Activated naive CD8-positive, alpha-beta T cell treated with anti-CD3 and anti-CD28 coated beads for 36 hours (primary cell): ENCODE results near the gene CTNNA3. TPM values are rescaled to one million over a fixed set of nuclear protein-coding genes. Genes with fewer than 3 reads are reported as not detected.

Experiments used
- DNase-seq: peaks from one replicate; pipeline ENCODE4 v3.0.0; 2021
- H3K27ac Mint-ChIP-seq: one replicate; pipeline ENCODE4 v1.8.0; 2022; ENCODE audit warnings: mild to moderate bottlenecking, moderate library complexity, mixed read lengths
- H3K27me3 Mint-ChIP-seq: one replicate; pipeline ENCODE4 v1.8.0; 2022; ENCODE audit warnings: mild to moderate bottlenecking, mixed read lengths
- H3K36me3 Mint-ChIP-seq: one replicate; pipeline ENCODE4 v1.8.0; 2021; ENCODE audit warnings: mild to moderate bottlenecking, mixed read lengths
- H3K4me1 Mint-ChIP-seq: one replicate; pipeline ENCODE4 v1.8.0; 2021; ENCODE audit warnings: mixed read lengths
- H3K4me3 Mint-ChIP-seq: one replicate; pipeline ENCODE4 v1.8.0; 2022; ENCODE audit warnings: mild to moderate bottlenecking, moderate library complexity, mixed read lengths
- H3K9me3 Mint-ChIP-seq: one replicate; pipeline ENCODE4 v1.8.0; 2022; ENCODE audit warnings: mixed read lengths
- total RNA-seq, 2 experiments: library from RNA; stranded (reverse); gene quantifications; one replicate each; pipeline ENCODE4 v1.2.3, GENCODE V29; 2021

Gene CTNNA3
- total RNA-seq, 2 experiments from 2014 or later: not detected

- H3K36me3 Mint-ChIP-seq: no peaks in the 10 kb centered on the region
- no peak for DNase-seq
- no peaks in the 10 kb centered on the region for H3K27me3 Mint-ChIP-seq
- no peaks in the 10 kb centered on the region for H3K9me3 Mint-ChIP-seq
- no peak overlapping the region for H3K27ac Mint-ChIP-seq
- H3K4me1 Mint-ChIP-seq: no peaks in the 10 kb centered on the region
- no peak overlapping the region for H3K4me3 Mint-ChIP-seq
Observed at GRCh38 chr10:66784770-66785169, 911.2 kb downstream of the CTNNA3 start.

- DNase-seq: no peak
- Mint-ChIP-seq H3K4me1 (no peaks in the 10 kb centered on the region), H3K27me3 (no peaks in the 10 kb centered on the region), H3K27ac (no peak overlapping the region), H3K36me3 (no peaks in the 10 kb centered on the region), H3K9me3 (no peaks in the 10 kb centered on the region), H3K4me3 (no peak overlapping the region)
Observed at GRCh38 chr10:66783316-66783715, 912.7 kb downstream of the CTNNA3 start.

GRCh38 chr10:66782776-66783175, 913.2 kb downstream of the CTNNA3 start:
- H3K9me3 Mint-ChIP-seq: no peaks in the 10 kb centered on the region
- no peaks in the 10 kb centered on the region for H3K4me1 Mint-ChIP-seq
- no peak overlapping the region for H3K4me3 Mint-ChIP-seq
- DNase-seq: no peak
- no peaks in the 10 kb centered on the region for H3K27me3 Mint-ChIP-seq
- H3K36me3 Mint-ChIP-seq: no peaks in the 10 kb centered on the region
- H3K27ac Mint-ChIP-seq: no peak overlapping the region

GRCh38 chr10:66782144-66782543, 913.9 kb downstream of the CTNNA3 start:
- Mint-ChIP-seq H3K27ac (no peak overlapping the region), H3K9me3 (no peaks in the 10 kb centered on the region), H3K27me3 (no peaks in the 10 kb centered on the region), H3K4me1 (no peaks in the 10 kb centered on the region), H3K4me3 (no peak overlapping the region), H3K36me3 (no peaks in the 10 kb centered on the region)
- DNase-seq: no peak

GRCh38 chr10:66780796-66781195, 915.2 kb downstream of the CTNNA3 start:
- no peaks in the 10 kb centered on the region for H3K4me1 Mint-ChIP-seq
- no peaks in the 10 kb centered on the region for H3K27me3 Mint-ChIP-seq
- no peaks in the 10 kb centered on the region for H3K36me3 Mint-ChIP-seq
- no peak overlapping the region for H3K4me3 Mint-ChIP-seq
- H3K9me3 Mint-ChIP-seq: no peaks in the 10 kb centered on the region
- no peak for DNase-seq
- H3K27ac Mint-ChIP-seq: no peak overlapping the region

- no peaks in the 10 kb centered on the region for H3K4me1 Mint-ChIP-seq
- no peak for DNase-seq
- H3K36me3 Mint-ChIP-seq: no peaks in the 10 kb centered on the region
- no peaks in the 10 kb centered on the region for H3K27me3 Mint-ChIP-seq
- no peak overlapping the region for H3K4me3 Mint-ChIP-seq
- H3K27ac Mint-ChIP-seq: no peak overlapping the region
- H3K9me3 Mint-ChIP-seq: no peaks in the 10 kb centered on the region
Observed at GRCh38 chr10:66778351-66778750, 917.6 kb downstream of the CTNNA3 start.

- H3K27me3 Mint-ChIP-seq: no peaks in the 10 kb centered on the region
- no peak overlapping the region for H3K27ac Mint-ChIP-seq
- H3K36me3 Mint-ChIP-seq: no peaks in the 10 kb centered on the region
- H3K4me3 Mint-ChIP-seq: no peak overlapping the region
- DNase-seq: no peak
- no peaks in the 10 kb centered on the region for H3K4me1 Mint-ChIP-seq
- no peaks in the 10 kb centered on the region for H3K9me3 Mint-ChIP-seq
Observed at GRCh38 chr10:66777665-66778064, 918.3 kb downstream of the CTNNA3 start.

GRCh38 chr10:66773472-66773817, 922.5 kb downstream of the CTNNA3 start:
- no peaks in the 10 kb centered on the region for H3K9me3 Mint-ChIP-seq
- no peak for DNase-seq
- H3K4me3 Mint-ChIP-seq: no peak overlapping the region
- no peaks in the 10 kb centered on the region for H3K27me3 Mint-ChIP-seq
- no peaks in the 10 kb centered on the region for H3K4me1 Mint-ChIP-seq
- H3K36me3 Mint-ChIP-seq: no peaks in the 10 kb centered on the region
- H3K27ac Mint-ChIP-seq: no peak overlapping the region

- Mint-ChIP-seq H3K4me3 (no peak overlapping the region), H3K36me3 (no peaks in the 10 kb centered on the region), H3K27me3 (no peaks in the 10 kb centered on the region), H3K27ac (no peak overlapping the region), H3K9me3 (no peaks in the 10 kb centered on the region), H3K4me1 (no peaks in the 10 kb centered on the region)
- no peak for DNase-seq
Observed at GRCh38 chr10:66772548-66773471, 923.2 kb downstream of the CTNNA3 start.

- Mint-ChIP-seq H3K4me3 (no peak overlapping the region), H3K4me1 (no peaks in the 10 kb centered on the region), H3K27ac (no peak overlapping the region), H3K36me3 (no peaks in the 10 kb centered on the region), H3K9me3 (no peaks in the 10 kb centered on the region), H3K27me3 (no peaks in the 10 kb centered on the region)
- no peak for DNase-seq
Observed at GRCh38 chr10:66767707-66768106, 928.3 kb downstream of the CTNNA3 start.

GRCh38 chr10:66762218-66762729, 933.7 kb downstream of the CTNNA3 start:
- H3K4me1 Mint-ChIP-seq: no peaks in the 10 kb centered on the region
- H3K27ac Mint-ChIP-seq: no peak overlapping the region
- no peaks in the 10 kb centered on the region for H3K9me3 Mint-ChIP-seq
- no peak overlapping the region for H3K4me3 Mint-ChIP-seq
- H3K36me3 Mint-ChIP-seq: no peaks in the 10 kb centered on the region
- no peaks in the 10 kb centered on the region for H3K27me3 Mint-ChIP-seq
- DNase-seq: no peak

GRCh38 chr10:66760941-66761340, 935.1 kb downstream of the CTNNA3 start:
- DNase-seq: no peak
- H3K27me3 Mint-ChIP-seq: no peaks in the 10 kb centered on the region
- H3K36me3 Mint-ChIP-seq: no peaks in the 10 kb centered on the region
- no peak overlapping the region for H3K4me3 Mint-ChIP-seq
- no peaks in the 10 kb centered on the region for H3K9me3 Mint-ChIP-seq
- H3K4me1 Mint-ChIP-seq: no peaks in the 10 kb centered on the region
- no peak overlapping the region for H3K27ac Mint-ChIP-seq

GRCh38 chr10:66755474-66755873, 940.5 kb downstream of the CTNNA3 start:
- no peak overlapping the region for H3K4me3 Mint-ChIP-seq

GRCh38 chr10:66752714-66753113, 943.3 kb downstream of the CTNNA3 start:
- no peak for DNase-seq
- no peak overlapping the region for H3K27ac Mint-ChIP-seq
- H3K9me3 Mint-ChIP-seq: peaks cover 1% of the 10 kb centered on the region
- H3K4me3 Mint-ChIP-seq: no peak overlapping the region
- H3K36me3 Mint-ChIP-seq: no peaks in the 10 kb centered on the region
- no peaks in the 10 kb centered on the region for H3K27me3 Mint-ChIP-seq
- no peaks in the 10 kb centered on the region for H3K4me1 Mint-ChIP-seq

More at GRCh38 chr10:66755474-66755873, 940.5 kb downstream of the CTNNA3 start:
- Mint-ChIP-seq H3K27ac (no peak overlapping the region), H3K9me3 (peaks cover 1% of the 10 kb centered on the region), H3K27me3 (no peaks in the 10 kb centered on the region), H3K36me3 (no peaks in the 10 kb centered on the region), H3K4me1 (no peaks in the 10 kb centered on the region)
- no peak for DNase-seq

GRCh38 chr10:66748217-66748616, 947.8 kb downstream of the CTNNA3 start:
- Mint-ChIP-seq H3K27ac (no peak overlapping the region), H3K9me3 (no peaks in the 10 kb centered on the region), H3K36me3 (no peaks in the 10 kb centered on the region), H3K4me1 (no peaks in the 10 kb centered on the region), H3K27me3 (no peaks in the 10 kb centered on the region), H3K4me3 (no peak overlapping the region)
- DNase-seq: no peak

GRCh38 chr10:66747451-66747850, 948.5 kb downstream of the CTNNA3 start:
- Mint-ChIP-seq H3K27ac (no peak overlapping the region), H3K9me3 (no peaks in the 10 kb centered on the region), H3K27me3 (peaks cover 1% of the 10 kb centered on the region), H3K4me1 (no peaks in the 10 kb centered on the region), H3K36me3 (no peaks in the 10 kb centered on the region), H3K4me3 (no peak overlapping the region)
- DNase-seq: no peak
